GM19397 (cell line): ENCODE results near the gene GCSH.
"Not testable (repeated sequence)": the region's sequence is repeated elsewhere in the genome, so short reads cannot be mapped to it uniquely, and the experiment has no call there.

Experiments
- ATAC-seq: cut with Tn5 transposase; IDR thresholded peaks from one replicate; pipeline ENCODE4 v1.9.1; 2021; ENCODE audit warnings: mild to moderate bottlenecking, moderate library complexity; ENCODE audit not compliant: unreplicated experiment

The GCSH gene

DNA sequence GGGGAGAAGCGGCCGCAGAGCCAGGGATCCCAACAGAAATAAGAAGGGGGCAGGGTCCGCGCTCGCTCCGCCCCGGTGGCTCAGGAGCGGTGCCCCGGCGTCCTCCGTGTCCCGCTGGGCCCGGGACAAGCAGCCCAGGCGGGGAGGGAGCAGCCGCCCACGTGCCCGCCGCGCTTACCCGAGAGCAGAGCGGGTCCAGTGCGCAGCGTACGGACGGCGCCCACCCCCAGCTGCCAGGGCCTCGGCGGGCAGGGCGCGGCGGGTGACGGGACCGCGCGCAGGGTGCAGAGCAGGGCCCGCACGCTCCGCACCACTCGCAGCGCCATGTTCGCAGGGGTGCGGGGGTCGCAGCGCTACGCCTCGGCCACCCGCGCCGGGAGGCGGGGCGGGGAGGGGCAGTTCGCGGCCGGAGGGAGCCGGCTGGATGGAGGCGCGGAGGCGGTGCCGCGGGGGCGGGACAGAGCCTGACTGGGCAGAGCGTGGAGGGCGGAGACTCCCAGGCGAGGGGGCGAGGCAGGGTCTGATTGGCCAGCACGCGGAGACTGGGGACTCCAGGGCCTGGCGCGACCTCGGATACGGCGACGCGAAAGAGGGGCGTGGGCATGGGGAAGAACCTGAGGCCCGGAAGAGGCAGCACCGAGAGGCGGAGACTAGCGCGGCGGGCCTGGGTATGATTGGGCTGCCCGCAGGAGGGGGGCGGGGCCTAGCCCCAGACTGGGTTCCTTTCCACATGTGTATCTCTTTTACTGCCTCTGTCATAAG is at the start of gene GCSH:
Gene GCSH (minus strand): TSS at position 443 of the 762 bp plus-strand sequence. CDS start 117 bp downstream, at position 326.
- ATAC-seq: peak; percentile 99

DNA sequence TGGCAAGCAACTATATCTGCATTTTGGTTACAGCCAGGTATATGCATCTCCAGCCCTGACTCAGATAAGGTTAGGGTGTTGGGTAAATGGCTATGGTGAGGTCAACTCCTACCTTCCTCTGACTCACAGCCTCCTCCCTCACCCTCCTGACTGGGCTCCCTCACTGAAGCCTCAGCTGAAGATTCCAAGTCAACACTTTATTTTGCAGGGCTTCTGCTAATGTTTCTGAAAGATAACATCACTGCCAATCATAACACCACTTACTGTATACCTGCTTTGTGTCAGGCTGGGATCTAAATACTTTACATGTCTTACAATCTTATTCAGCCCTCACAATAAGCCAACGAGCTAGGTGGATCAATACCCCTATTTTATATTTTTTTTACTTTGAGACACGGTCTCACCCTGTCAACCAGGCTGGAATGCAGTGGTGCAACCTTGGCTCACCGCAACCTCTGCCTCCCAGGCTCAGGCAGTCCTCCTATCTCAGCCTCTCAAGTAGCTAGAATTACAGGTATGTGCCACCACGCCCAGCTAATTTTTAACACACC is 47.8 kb upstream of the GCSH start:
- ATAC-seq: no peak

DNA sequence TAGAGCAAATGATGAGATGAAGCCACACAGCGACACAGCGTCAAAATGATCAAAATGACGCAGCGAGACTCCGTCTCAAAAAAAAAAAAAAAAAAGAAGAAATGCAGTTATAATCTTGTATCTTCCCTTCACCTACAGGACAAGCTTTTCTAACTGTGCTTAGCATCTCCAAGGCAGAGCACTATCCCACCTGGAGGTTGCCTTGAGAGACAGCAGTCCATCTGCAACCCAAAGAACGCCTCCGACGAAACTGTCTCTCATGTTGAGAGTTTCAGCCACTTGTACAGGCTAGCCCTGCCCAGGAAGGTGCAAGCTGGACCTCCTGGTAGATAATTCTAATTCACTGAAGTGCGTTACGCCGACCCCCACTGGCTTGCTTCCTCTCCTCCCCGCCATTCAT is 46.7 kb upstream of the GCSH start:
- ATAC-seq: no peak

DNA sequence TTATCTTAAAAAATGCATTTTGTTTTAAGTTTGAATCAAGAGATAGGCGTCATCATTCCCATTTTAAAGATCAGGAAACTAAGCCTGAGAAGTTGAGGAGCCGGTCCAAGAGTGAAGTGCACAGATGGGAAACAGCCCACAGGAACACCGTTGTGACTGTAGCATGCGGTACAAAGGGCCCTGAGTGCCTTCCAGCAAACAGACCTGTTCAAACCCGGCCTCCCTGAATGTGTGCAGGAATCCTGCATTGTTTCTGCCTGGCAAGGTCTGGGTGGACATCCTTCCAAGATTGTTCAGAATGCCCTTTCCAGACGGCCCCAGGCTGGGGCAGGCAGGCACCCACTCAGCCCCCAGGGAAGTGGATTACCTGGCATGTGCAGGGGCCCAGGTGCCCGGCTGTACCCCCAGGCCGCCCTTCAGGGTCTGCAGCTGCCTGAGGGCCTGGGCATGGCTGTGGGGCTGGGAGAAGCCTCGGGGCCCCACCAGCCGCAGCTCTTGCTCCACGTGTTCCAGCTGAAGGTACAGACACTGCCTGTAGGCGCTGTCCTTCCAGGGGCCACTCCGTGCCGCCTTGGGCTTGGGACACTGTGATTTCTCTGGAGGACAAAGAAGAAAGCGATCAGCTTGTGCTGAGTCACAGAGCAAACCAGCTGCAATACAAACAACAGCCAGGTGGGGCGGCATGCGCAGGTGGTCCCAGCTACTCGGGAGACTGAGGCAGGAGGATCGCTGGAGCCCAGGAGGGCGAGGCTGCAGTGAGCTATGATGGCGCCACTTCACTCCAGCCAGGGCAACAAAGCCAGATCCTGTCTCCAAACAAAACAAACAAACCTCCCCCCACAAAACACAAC is 45.0 kb upstream of the GCSH start:
- ATAC-seq: no peak

DNA sequence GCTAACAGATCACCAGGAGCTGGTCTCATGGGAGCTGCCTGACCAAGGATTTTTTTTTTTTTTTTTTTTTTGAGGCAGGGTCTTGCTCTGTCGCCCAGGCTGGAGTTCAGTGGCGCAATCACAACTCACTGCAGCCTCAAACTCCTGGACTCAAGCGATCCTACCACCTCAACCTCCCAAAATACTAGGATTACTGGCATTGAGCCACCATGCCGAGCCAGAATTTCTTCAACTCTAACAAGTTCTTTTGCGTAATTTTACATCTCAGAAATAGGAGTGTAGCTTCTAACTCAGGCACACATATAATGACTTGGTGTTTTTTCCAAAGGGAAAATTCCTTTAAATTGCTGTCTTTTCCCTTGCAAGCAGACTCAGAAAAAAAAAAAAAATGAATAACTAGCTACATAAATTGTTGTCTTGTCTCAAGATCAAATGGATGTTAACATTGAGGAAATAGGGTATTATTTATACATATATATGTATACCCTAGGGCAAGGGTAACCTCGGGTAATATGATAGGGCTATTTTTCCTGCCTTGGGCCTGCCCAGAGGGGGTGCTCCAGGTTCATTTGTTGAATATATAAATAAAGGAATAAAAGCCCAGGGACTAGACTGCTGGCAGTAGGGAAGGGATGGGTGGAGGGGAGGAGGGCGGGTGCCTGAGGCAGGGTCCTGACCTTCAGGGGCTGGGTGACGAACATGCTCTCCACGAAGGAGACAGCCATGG is 42.8 kb upstream of the GCSH start:
- no peak for ATAC-seq

DNA sequence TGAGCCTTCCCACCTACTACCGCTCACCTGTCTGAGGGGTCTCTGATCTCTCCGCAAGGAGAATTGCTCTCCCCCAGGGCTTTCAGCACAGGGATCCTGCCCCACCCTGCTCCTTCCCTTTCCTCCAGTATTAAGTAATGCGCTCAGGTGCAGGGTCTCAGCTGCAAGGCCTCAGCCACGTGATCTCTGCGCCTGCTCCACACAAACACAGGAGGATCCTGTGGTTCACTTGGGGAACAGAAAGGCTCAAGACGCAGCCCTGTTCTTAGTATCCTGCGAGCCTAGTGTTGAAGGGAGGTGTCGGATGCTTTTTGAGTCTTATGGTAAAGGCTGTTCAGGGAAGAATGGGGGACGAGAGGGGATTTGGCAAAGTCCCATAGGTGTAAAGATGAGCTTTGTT is 41.6 kb upstream of the GCSH start:
- no peak for ATAC-seq

DNA sequence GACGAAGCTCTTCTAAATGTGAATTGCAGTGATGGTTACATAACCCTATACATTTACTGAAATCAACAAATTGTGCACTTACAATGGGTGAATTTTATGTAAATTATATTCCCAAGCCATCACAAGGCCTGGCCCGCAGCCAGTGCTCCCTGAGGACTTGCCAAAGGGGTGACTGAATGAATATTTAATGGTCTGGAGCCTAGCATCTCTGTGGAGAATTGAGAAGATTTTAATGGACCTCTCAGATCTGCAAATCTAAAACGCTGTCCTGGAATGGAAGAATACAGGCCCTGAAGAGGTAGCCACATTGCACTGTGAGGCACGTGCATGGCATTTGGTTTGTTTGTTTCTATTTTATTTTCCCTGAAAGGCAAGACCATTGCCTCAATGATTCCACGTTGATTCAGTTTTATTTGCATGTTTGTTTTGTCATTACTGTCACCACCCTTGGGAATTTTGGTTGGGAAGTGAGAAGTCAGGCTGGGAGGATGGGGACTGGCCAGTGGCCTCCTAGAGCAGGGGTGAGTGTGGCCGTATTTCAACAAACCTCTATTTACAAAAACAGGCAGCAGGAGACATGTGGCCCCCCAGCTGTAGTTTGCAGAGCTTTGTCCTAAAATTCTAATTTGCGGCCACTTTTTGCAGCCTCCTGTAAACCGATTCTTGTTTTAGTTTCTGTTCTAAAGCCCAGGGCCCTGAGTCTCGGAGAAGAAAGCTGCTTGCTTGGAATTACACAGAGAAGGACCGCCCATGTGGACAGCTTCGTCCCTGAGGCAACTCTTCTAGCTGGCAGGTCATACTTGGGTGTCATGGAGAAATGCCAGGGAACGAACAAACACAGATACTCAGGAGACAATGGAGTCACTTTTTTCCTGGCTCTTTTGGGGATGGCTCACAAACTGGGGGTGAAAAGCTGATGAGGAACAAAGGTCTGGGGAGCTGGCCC is 40.5 kb upstream of the GCSH start:
- ATAC-seq: no peak

DNA sequence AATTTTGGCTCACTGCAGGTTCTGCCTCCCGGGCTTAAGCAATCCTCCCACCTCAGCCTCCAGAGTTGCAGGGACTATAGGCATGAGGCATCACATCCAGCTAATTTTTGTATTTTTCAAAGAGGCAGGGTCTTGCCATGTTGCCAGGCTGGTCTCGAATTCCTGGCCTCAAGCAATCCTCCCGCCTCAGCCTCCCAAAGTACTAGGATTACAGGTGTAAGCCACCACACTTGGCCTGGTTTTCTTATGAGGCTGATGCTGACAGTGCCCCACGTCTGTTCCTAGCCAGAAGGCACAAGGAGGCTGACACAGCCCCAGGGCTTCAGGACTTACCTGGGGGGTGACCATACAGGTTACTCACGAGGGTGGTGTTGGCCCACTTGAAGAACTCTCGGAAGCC is 33.9 kb upstream of the GCSH start:
- ATAC-seq: no peak

DNA sequence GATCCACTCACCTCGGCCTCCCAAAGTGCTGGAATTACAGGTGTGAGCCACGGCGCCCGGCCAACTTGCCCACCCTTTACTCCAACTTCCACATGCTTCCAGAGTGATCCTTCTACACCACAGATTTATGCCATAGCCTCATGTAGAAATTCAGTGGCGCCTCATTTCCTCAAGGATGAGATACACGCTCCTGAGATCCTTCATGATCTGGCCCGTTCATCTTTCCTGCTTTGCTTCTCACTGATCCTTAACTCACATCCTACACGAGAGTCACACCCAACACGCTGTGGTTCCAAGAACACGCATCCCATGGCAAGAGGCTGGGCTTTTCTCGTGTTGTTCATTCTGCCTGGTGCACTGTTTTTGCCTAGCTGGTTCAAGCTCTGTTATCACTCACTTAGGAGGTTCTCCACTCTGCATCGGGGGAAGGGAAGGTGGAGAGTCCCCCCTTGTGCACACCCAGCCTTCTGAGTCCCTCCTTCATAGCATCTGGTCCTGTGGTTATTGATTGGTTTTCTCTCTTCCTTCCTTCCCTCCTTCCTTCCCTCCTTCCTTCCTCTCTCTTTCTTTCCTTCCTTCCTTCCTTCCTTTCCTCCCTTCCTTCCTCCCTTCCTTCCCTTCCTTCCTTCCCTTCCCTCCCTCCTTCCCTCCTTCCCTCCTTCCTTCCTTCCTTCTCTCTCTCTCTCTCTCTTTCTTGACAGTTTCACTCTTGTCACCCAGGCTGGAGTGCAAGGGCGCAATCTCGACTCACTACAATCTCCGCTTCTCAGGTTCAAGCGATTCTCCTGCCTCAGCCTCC is 32.7 kb upstream of the GCSH start:
- ATAC-seq: no peak

DNA sequence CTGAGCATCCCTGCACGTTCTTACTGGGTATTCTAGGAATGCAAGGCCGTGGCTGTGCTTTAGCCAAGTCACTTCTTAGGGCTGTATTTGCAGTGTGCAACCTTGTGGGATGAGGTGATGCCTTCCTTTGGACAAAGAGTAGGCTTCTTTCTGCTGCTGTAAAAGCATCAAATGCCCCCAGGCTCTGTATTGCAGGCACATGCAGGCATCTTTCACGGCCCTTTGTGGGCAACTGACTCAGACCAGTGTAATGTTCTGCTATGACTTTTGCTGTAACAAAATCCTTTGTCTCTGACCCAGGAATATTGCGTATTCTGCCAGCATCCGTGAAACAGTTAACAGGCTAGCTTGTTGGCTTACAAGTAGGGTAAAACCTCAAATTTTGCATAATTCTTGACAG is 30.9 kb upstream of the GCSH start:
- ATAC-seq: no peak

DNA sequence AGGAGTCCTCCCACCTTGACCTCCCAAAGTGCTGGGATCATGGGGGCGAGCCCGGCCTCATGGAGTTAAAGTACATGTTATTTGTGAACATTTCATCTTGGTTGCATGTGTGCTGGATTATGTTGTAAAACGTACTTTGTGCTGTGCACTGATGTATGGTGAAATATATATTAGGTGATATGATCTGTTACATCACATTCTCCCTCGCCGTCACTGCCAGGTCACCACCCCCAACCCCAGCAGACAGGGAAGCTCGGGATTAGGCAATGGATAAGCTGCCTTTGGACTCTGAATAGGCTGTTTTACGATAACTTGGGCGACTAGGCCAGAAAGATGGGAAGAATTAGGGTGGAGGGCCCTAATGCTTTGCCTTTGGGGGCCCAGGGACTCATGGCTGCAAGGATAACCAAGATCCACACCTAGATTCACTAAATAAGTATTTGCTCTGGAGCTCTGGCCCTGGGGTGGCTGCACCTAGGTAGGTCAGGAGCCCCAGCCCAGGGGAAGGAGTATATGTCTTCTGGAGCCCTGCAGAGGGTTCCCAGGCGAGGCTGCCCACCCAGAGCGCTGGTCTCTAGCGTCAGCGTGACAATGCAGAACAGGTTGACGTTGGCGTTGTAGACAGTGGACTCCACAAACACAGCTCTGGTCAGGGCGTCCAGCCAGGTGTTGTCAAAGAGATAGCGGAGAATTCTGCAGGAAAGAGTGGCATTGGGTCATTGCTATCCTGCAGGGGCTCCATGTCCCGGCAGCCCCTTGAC is 27.1 kb upstream of the GCSH start:
- no peak for ATAC-seq

DNA sequence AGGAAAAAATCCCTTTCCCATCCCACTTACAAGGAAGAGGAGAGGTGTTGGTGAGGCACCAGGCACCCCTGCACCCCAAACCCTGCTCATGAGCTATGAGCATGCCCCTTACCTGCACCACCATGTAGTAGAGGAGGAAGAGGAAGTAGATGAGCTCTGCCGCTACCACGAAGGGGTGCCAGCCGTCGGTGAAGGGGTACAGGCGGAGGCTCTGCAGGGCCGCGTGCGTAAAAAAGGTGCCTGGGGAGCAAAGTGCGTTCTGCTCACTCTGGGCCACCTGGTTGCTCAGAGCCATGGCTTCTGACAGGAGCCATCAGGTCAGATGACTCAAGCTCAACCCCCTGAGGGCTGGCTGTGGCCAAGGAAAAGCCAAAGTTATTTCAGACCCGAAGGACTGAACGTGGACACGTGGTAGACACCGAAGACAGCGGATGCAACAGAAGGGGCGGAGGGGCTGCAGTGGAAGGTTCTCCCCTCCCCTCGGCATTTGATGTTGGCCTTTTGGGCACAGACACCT is 25.3 kb upstream of the GCSH start:
- ATAC-seq: no peak

DNA sequence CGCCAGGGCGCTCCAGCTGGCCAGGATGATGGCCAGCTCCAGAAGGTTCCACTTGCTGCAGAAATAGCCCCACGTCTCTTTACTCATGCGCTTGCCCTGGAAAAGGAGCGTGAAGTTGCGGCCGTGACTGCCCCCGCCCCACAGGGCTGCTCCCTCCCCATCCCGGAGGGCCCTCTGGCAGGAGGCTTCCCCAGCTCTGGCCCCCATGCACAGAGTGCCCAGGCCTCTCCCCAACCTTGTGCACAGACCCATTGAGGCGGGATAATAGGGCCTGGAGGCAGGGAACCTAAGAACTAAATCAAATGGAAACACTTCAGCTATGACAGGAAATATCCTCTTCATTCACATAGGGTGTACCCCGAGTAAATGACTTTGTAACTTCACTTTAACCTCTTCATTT is 21.2 kb upstream of the GCSH start:
- ATAC-seq: no peak

DNA sequence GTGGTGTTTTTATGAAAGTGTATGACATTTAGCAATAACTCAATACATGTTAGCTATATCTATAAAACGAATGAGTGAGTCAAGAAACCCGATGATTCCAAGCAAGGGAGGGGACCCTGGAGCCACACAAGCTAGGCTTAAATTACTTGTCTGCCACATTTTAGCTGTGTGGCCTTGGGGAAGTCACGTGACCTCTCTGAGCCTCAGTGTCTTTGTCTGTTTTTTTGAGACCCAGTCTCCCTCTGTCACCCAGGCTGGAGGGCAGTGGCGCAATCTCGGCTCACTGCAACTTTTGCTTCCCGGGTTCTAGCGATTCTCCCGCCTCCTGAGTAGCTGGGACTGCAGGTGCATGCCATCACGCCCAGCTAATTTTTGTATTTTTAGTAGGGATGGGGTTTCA is 20.1 kb upstream of the GCSH start:
- no peak for ATAC-seq

DNA sequence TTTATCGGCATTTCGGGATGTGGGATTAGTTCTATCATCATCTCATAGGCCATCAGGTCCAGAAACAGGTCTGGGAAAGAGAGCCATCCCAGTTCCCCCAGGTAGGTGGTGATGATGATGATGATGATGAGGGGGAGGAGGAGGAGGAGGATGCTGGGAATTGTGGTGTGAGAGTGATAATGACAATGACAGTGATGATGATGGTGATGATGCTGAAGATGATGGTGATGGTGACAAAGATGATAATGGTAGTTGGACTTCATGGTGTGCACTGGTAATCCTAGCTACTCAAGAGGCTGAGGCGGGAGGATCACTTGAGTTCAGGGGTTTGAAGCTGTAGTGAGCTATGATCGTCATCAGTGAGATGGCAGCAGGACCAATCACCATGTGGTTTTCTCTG is 16.3 kb upstream of the GCSH start:
- no peak for ATAC-seq

DNA sequence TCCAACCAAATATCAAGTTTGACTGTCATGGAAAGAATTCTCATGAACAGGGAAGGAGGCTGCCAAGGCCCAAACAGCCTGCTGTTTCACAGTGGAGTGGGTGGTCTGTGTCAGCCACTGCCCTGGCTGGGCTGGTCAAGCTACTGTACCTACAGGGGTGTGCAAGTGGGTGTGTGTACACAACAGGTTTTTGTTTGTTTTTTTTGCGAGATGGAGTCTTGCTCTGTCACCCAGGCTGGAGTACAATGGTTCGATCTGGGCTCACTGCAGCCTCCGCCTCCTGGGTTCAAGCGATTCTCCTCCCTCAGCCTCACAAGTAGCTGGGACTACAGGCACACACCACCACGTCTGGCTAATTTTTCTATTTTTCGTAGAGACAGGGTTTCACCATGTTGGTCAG is 13.1 kb upstream of the GCSH start:
- not testable (repeated sequence) for ATAC-seq

DNA sequence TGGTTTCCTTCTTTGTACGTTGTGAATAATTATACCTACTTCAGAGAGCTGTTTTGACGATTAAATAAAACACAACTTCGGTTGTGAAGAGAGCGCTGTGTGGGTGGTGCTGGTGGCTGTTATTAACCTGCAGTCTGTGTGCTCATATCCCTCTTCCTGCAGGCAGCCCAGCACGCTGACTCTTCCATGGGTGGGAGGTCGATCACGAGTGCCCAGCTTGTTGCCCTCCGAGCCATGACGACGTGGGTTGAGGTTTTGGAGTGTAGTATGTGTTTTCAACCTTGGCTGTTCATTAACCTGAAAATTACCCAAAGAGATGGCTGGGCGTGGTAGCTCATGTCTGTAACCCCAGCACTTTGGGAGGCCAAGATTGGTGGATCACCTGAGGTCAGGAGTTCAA is 11.3 kb upstream of the GCSH start:
- ATAC-seq: no peak

DNA sequence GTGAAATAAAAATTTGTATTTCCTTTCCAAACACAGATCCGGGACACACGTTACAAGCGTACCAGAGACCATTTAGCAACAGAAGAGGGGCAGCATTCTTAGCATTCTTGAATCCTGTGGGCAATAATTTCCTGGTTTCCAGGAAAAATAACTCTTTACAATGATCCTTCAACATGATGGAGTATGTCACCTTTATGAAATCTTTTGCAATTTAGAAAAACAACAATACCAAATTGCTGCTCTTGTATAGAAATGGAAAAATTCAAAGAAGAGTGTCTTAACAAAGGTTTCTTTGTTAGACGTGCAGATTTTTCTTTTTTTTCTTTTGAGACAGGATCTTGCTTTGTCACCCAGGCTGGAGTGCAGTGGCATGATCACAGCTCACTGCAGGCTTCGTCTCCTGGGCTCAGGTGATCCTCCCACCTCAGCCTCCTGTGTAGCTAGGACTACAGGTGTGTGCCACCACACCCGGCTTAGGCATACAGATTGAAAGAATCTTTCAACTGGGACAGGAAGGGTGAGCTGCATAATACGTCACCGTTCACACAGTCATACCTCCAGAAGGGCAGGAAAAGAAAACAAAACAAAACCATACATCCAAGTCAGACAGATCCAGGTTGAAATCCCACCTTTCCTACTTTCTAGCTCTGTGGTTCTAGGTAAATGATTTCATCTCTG is 10.8 kb upstream of the GCSH start:
- ATAC-seq: no peak
